Lower lobe of right lung (tissue), 2 donors: ENCODE results near the gene SIPA1. TPM values are rescaled to one million over a fixed set of nuclear protein-coding genes. Genes with fewer than 3 reads are reported as not detected.
A peak's percentile ranks its signal among the peaks of the same experiment; 100 is the strongest.
"Not testable (repeated sequence)": the region's sequence is repeated elsewhere in the genome, so short reads cannot be mapped to it uniquely, and the experiment has no call there.

Source experiments
- ATAC-seq, 2 donors: fragments of 200-7000 bp; cut with Tn5 transposase; one replicate each; pipeline ENCODE4 v1.9.1; 2020 to 2022; ENCODE audit warnings: mild to moderate bottlenecking in 2 of 2, moderate library complexity in 2 of 2
- DNase-seq: peaks from one replicate; pipeline ENCODE4 v3.0.0-alpha.2; 2020
- H3K27ac ChIP-seq: fragments of 200-600 bp; one replicate; pipeline ENCODE4 v1.8.0; 2022
- H3K27me3 ChIP-seq: fragments of 200-600 bp; one replicate; pipeline ENCODE4 v1.8.0; 2022; ENCODE audit warnings: low read depth
- H3K36me3 ChIP-seq: fragments of 200-600 bp; one replicate; pipeline ENCODE4 v1.8.0; 2022; ENCODE audit warnings: mild to moderate bottlenecking
- H3K4me1 ChIP-seq: fragments of 200-600 bp; one replicate; pipeline ENCODE4 v1.8.0; 2022
- H3K4me3 ChIP-seq: fragments of 200-600 bp; one replicate; pipeline ENCODE4 v1.8.0; 2022; ENCODE audit warnings: mild to moderate bottlenecking
- H3K9me3 ChIP-seq: fragments of 200-600 bp; one replicate; pipeline ENCODE4 v1.8.0; 2022
- CTCF ChIP-seq: fragments of 200-600 bp; IDR thresholded peaks from one replicate; pipeline ENCODE4 v1.8.0; 2022; ENCODE audit warnings: antibody characterized with exemption, mild to moderate bottlenecking
- intact Hi-C: fragments of 100-400 bp; cut with DNase I; formaldehyde crosslinking; loops from one replicate; pipeline ENCODE4 v1.11.0; 2022
- total RNA-seq: library from RNA; stranded (reverse); fragmentation: NEBNext Ultra II Directional; extraction: Animal tissue kit (Norgen Biotek cat#: 25700); gene quantifications from one replicate; pipeline ENCODE4 v1.2.1, GENCODE V29; 2021
- donor health status: DM: no; HTN: yes; CAD: no; lungs with severe emphysema.

The SIPA1 gene
- total RNA-seq, 1 donor from 2014 or later, result 102 TPM

- Histone ChIP-seq H3K4me3 (no peak overlapping the region), H3K4me1 (peaks cover 43% of the 10 kb centered on the region), H3K27ac (no peak overlapping the region), H3K9me3 (no peaks in the 10 kb centered on the region), H3K36me3 (peaks cover 84% of the 10 kb centered on the region), H3K27me3 (no peaks in the 10 kb centered on the region)
- intact Hi-C loops, result no loop called here
- ATAC-seq, result no peak
- TF ChIP-seq CTCF, result no peak
- no peak for DNase-seq
Observed at GRCh38 chr11:65658174-65659021, 20.5 kb downstream of the SIPA1 start.

- no peak for DNase-seq
- ATAC-seq, result no peak
- Histone ChIP-seq H3K4me1 (peaks cover 40% of the 10 kb centered on the region), H3K4me3 (no peak overlapping the region), H3K36me3 (peaks cover 68% of the 10 kb centered on the region), H3K9me3 (no peaks in the 10 kb centered on the region), H3K27ac (no peak overlapping the region), H3K27me3 (no peaks in the 10 kb centered on the region)
- intact Hi-C loops, result no loop called here
- TF ChIP-seq CTCF, result no peak
Observed at GRCh38 chr11:65660038-65660437, 22.1 kb downstream of the SIPA1 start.

GRCh38 chr11:65660908-65661307 is 23.0 kb downstream of the SIPA1 start:
- H3K27me3 ChIP-seq, DNase-seq, intact Hi-C loops, ATAC-seq, H3K9me3 ChIP-seq: not testable (repeated sequence)
- H3K4me1 ChIP-seq, result peaks cover 40% of the 10 kb centered on the region
- peak overlapping the region; percentile 94 for H3K4me3 ChIP-seq
- peak overlapping the region; percentile 96 for H3K27ac ChIP-seq
- H3K36me3 ChIP-seq, result peaks cover 59% of the 10 kb centered on the region

GRCh38 chr11:65661599-65662246 is 23.8 kb downstream of the SIPA1 start:
- H3K4me3 ChIP-seq, result peak overlapping the region; percentile 94
- ATAC-seq (no peak), DNase-seq (no peak)
- H3K36me3 ChIP-seq, result peaks cover 51% of the 10 kb centered on the region
- TF ChIP-seq CTCF, result no peak
- no peaks in the 10 kb centered on the region for H3K9me3 ChIP-seq
- H3K4me1 ChIP-seq, result peaks cover 40% of the 10 kb centered on the region
- no peaks in the 10 kb centered on the region for H3K27me3 ChIP-seq
- intact Hi-C loops, result no loop called here
- peak overlapping the region; percentile 96 for H3K27ac ChIP-seq

- Histone ChIP-seq H3K36me3 (peaks cover 45% of the 10 kb centered on the region), H3K4me1 (peaks cover 40% of the 10 kb centered on the region), H3K9me3 (no peaks in the 10 kb centered on the region), H3K4me3 (peak overlapping the region; percentile 94), H3K27ac (peak overlapping the region; percentile 96), H3K27me3 (no peaks in the 10 kb centered on the region)
- intact Hi-C loops, result no loop called here
- ATAC-seq, result peak in 1 of 2 donors; percentile 17
- no peak for DNase-seq
- no peak for TF ChIP-seq CTCF
Observed at GRCh38 chr11:65662247-65662798, 24.4 kb downstream of the SIPA1 start.
